Nephron (organoid): ENCODE measurements around the gene NFKB1.

Experiments
- H3K27ac Mint-ChIP-seq, 3 experiments: 2 replicates each; pipeline ENCODE4 v1.8.0; 2020; ENCODE audit warnings: mixed read lengths in 3 of 3, mild to moderate bottlenecking in 2 of 3, moderate library complexity in 1 of 3
- H3K27me3 Mint-ChIP-seq: 2 replicates; pipeline ENCODE4 v1.8.0; 2021; ENCODE audit warnings: low read depth, mild to moderate bottlenecking, moderate library complexity, mixed read lengths
- H3K36me3 Mint-ChIP-seq: 2 replicates; pipeline ENCODE4 v1.8.0; 2020; ENCODE audit warnings: low read depth, mixed read lengths
- H3K4me1 Mint-ChIP-seq: 2 replicates; pipeline ENCODE4 v1.8.0; 2020; ENCODE audit warnings: mixed read lengths
- H3K4me3 Mint-ChIP-seq, 3 experiments: 2 replicates each; pipeline ENCODE4 v1.8.0; 2020; ENCODE audit warnings: mild to moderate bottlenecking in 3 of 3, mixed read lengths in 3 of 3, moderate library complexity in 2 of 3
- H3K9me3 Mint-ChIP-seq: 2 replicates; pipeline ENCODE4 v1.8.0; 2020; ENCODE audit warnings: mixed read lengths
- CTCF ChIP-seq, 3 experiments: fragments of 200-600 bp; sonication (generic); IDR thresholded peaks; one replicate each; pipeline ENCODE4 v1.5.0; 2021; ENCODE audit warnings: antibody characterized with exemption in 3 of 3; ENCODE audit not compliant: unreplicated experiment in 3 of 3

NFKB1 gene

GRCh38 chr4:102533904-102534303 is 32.7 kb downstream of the NFKB1 start:
- TF ChIP-seq CTCF (IDR thresholded peaks at IDR 0.05; ENCODE audit: unreplicated experiment in 3 of 3), result no peak
- H3K4me1 Mint-ChIP-seq, result peaks cover 8% of the 10 kb centered on the region
- no peak overlapping the region for H3K27ac Mint-ChIP-seq
- no peak overlapping the region for H3K4me3 Mint-ChIP-seq
- no peaks in the 10 kb centered on the region for H3K9me3 Mint-ChIP-seq
- no peaks in the 10 kb centered on the region for H3K27me3 Mint-ChIP-seq
- peaks cover 10% of the 10 kb centered on the region for H3K36me3 Mint-ChIP-seq

GRCh38 chr4:102534845-102535244 is 33.7 kb downstream of the NFKB1 start:
- no peaks in the 10 kb centered on the region for H3K9me3 Mint-ChIP-seq
- TF ChIP-seq CTCF (IDR thresholded peaks at IDR 0.05; ENCODE audit: unreplicated experiment in 3 of 3), result no peak
- H3K4me1 Mint-ChIP-seq, result peaks cover 8% of the 10 kb centered on the region
- H3K4me3 Mint-ChIP-seq, result no peak overlapping the region
- no peaks in the 10 kb centered on the region for H3K27me3 Mint-ChIP-seq
- peaks cover 17% of the 10 kb centered on the region for H3K36me3 Mint-ChIP-seq
- H3K27ac Mint-ChIP-seq, result no peak overlapping the region

GRCh38 chr4:102535398-102536082 is 34.4 kb downstream of the NFKB1 start:
- TF ChIP-seq CTCF (IDR thresholded peaks at IDR 0.05; ENCODE audit: unreplicated experiment in 3 of 3), result no peak
- no peaks in the 10 kb centered on the region for H3K27me3 Mint-ChIP-seq
- H3K4me1 Mint-ChIP-seq, result peaks cover 8% of the 10 kb centered on the region
- H3K27ac Mint-ChIP-seq, result no peak overlapping the region
- no peak overlapping the region for H3K4me3 Mint-ChIP-seq
- H3K9me3 Mint-ChIP-seq, result no peaks in the 10 kb centered on the region
- H3K36me3 Mint-ChIP-seq, result peaks cover 10% of the 10 kb centered on the region

GRCh38 chr4:102536768-102537167 is 35.6 kb downstream of the NFKB1 start:
- Mint-ChIP-seq H3K4me1 (peaks cover 2% of the 10 kb centered on the region), H3K27me3 (no peaks in the 10 kb centered on the region), H3K9me3 (no peaks in the 10 kb centered on the region), H3K27ac (no peak overlapping the region), H3K4me3 (no peak overlapping the region), H3K36me3 (peaks cover 7% of the 10 kb centered on the region)
- no peak for TF ChIP-seq CTCF (IDR thresholded peaks at IDR 0.05; ENCODE audit: unreplicated experiment in 3 of 3)

- Mint-ChIP-seq H3K4me1 (no peaks in the 10 kb centered on the region), H3K9me3 (no peaks in the 10 kb centered on the region), H3K4me3 (no peak overlapping the region), H3K36me3 (peaks cover 7% of the 10 kb centered on the region), H3K27me3 (no peaks in the 10 kb centered on the region), H3K27ac (no peak overlapping the region)
- no peak for TF ChIP-seq CTCF (IDR thresholded peaks at IDR 0.05; ENCODE audit: unreplicated experiment in 3 of 3)
These were observed 36.1 kb downstream of the NFKB1 start for GRCh38 chr4:102537269-102537668.

GRCh38 chr4:102541697-102542096 is 40.5 kb downstream of the NFKB1 start:
- Mint-ChIP-seq H3K36me3 (peaks cover 11% of the 10 kb centered on the region), H3K9me3 (no peaks in the 10 kb centered on the region), H3K27me3 (no peaks in the 10 kb centered on the region), H3K4me1 (peaks cover 11% of the 10 kb centered on the region), H3K4me3 (no peak overlapping the region), H3K27ac (no peak overlapping the region)
- no peak for TF ChIP-seq CTCF (IDR thresholded peaks at IDR 0.05; ENCODE audit: unreplicated experiment in 3 of 3)
